Measurements from ENCODE around the gene CDKN2A.
A peak's percentile ranks its signal among the peaks of the same experiment; 100 is the strongest.
"Not testable (repeated sequence)": the region's sequence is repeated elsewhere in the genome, so short reads cannot be mapped to it uniquely, and the experiment has no call there.

Gene CDKN2A

DNA sequence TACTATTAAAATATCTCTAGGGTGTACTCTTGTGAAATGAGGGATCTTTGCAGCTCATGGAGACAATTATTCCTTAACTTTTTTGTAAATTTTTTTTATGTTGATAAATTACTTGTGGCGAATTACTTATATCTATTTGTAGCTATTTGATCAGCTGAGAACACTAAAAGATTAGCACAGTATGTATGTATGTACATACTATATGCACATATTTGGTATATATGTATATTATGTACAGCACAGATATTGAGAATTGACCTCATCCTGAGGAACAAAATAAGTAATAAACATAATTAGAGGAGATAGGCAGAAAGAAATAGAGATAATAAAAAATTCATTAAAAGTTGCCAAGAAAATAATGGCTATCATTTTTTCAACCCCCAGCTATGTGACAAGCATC is 11.8 kb downstream of the CDKN2A start:
- no peak for DNase-seq

DNA sequence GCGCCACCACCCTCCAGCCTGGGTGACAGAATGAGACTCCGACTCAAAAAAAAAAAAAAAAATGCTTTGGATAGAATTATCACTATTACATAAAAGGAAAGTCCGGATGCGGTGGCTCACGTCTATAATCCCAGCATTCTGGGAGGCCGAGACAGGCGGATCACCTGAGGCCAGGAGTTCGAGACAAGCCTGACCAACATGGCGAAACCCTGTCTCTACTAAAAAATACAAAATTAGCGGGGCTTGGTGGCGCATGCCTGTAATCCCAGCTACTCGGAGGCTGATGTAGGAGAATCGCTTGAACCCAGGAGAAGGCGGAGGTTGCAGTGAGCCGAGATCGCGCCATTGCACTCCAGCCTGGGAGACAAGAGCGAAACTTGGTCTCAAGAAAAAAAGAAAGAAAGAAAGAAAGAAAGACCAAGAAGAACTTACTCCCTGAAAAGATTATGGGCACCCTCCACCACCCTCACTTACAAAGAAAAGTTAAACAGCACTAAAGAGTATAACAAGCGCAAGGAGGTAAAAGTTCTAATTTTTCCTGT is 17.8 kb downstream of the CDKN2A start:
- no peak for DNase-seq

DNA sequence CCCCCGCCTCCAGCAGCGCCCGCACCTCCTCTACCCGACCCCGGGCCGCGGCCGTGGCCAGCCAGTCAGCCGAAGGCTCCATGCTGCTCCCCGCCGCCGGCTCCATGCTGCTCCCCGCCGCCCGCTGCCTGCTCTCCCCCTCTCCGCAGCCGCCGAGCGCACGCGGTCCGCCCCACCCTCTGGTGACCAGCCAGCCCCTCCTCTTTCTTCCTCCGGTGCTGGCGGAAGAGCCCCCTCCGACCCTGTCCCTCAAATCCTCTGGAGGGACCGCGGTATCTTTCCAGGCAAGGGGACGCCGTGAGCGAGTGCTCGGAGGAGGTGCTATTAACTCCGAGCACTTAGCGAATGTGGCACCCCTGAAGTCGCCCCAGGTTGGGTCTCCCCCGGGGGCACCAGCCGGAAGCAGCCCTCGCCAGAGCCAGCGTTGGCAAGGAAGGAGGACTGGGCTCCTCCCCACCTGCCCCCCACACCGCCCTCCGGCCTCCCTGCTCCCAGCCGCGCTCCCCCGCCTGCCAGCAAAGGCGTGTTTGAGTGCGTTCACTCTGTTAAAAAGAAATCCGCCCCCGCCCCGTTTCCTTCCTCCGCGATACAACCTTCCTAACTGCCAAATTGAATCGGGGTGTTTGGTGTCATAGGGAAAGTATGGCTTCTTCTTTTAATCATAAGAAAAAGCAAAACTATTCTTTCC is 19.3 kb downstream of the CDKN2A start:
- DNase-seq: peak; percentile 41

DNA sequence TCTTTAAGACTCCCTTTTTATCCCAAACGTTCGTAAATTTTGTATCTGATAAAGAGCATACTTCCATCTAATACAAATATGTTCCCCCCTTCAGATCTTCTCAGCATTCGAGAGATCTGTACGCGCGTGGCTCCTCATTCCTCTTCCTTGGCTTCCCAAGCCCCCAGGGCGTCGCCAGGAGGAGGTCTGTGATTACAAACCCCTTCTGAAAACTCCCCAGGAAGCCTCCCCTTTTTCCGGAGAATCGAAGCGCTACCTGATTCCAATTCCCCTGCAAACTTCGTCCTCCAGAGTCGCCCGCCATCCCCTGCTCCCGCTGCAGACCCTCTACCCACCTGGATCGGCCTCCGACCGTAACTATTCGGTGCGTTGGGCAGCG is 19.9 kb downstream of the CDKN2A start:
- no peak for DNase-seq

DNA sequence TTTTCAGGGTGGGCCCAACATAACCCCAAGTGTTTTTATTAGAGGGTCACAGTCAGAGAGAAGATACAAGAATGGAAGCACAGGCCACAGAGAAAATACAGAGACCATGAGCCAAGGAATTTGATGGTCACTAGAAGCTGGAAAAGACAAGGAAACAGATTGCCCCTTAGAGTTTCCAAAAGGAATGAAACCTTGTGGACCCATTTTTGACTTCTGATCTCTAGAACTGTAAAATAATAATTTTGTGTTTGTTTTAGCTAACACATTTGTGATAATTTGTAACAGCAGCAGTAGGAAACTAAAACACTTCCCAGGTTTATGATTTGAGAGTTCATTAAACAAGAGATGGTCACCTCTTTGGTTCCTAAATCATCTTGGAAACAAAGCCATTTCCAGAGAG is 21.8 kb downstream of the CDKN2A start:
- no peak for DNase-seq

DNA sequence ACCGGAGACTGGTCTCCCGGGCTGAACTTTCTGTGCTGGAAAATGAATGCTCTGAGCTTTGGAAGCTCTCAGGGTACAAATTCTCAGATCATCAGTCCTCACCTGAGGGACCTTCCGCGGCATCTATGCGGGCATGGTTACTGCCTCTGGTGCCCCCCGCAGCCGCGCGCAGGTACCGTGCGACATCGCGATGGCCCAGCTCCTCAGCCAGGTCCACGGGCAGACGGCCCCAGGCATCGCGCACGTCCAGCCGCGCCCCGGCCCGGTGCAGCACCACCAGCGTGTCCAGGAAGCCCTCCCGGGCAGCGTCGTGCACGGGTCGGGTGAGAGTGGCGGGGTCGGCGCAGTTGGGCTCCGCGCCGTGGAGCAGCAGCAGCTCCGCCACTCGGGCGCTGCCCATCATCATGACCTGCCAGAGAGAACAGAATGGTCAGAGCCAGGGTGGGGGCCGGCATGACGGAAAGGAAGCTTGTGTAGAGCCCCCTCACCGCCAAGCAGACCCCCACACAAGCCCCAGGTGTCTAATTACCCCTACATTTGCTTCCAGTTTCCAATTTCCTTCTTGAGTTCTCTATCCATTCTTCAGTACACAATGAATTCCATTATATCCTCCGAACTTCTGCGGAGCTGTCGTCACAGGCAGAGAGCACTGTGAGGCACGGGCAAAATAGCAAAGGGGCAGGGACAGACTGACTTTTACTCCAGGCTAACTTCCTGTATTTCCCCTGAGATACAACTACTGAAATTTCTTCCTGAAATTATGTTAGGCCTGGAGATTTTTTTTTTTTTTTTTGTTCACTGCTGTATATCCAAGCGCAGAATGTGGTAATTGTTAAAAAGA is 23.2 kb downstream of the CDKN2A start:
- DNase-seq: no peak

DNA sequence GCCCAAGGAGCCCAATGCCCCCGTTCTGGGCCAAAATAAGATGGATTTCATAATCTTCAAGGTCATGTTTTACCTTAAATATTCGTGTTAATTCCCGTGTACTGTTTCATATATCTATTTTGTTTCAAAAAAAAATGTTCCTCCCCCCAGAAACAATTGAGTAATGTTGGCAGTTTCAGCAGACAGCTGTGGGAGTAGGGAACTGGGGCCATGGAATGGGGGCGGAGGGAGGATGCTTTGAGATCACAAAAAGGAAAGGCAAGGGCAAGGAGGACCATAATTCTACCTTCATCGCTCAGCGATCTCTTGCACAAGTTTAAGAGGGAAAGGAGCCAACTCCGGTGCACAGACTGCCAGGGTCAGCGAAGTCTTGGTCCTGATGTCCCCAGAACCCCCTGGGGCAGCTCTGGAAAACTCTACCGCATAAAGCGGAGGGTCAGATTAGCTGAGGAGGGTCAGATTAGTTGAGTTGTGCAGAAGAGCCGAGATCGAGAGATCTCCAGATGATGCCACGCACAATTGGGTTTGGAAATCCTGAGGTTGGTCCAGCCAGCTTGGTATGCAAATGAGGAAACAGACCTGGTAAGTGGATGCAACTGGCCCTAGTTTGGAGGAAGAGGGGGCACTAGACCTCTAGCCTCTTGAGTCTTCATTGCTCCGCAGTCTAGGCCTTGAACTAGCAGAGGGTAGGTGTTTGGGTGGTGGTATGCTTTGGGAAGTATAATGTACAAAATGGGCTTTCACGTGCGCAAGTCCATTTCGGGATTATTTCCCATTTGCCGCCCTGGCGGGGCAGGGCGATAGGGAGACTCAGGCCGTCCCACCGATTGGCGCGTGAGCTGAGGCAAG is 24.0 kb downstream of the CDKN2A start:
- no peak for DNase-seq

DNA sequence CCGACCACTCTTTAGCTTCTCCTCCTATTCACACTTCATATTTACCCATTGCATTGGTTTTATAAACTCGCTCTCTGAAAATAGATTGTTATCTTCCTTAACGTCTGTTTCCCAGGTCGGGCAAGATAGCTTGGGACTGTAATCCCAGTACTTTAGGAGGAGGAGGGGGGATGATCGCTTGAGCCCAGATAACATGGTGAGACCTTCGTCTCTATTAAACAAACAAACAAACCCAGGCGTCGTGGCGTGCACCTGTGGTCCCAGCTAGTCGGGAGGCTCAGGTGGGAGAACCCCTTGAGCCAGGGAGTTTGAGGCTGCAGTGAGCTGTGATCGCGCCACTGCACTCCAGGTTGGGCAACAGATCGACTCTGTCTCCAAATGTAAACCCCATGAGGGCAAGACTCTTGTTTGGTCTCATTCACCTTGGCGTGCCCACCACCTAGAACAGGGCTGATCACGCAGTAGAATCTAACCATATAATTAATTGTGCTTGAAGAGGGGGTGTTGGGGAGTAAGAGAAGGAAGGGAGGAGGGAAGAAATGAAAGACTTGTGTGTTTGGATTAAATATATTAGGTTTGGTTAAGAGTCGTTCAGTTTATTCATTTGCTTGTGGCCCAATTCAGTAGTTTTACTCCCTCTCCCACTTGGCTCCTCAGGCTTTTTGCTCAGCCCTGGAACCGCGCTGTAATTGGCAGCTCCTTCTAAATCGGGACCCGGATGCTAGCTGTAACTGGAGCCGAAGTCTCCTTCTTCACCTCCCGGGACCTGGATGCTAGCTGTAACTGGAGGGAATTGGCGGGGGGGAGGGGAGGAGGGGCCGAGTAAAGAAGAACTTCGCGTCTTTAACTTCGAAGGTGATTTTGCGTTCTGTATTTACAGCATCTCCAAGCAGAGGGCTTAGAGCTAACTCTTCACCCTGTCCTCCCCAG is 24.9 kb downstream of the CDKN2A start:
- no peak for DNase-seq

DNA sequence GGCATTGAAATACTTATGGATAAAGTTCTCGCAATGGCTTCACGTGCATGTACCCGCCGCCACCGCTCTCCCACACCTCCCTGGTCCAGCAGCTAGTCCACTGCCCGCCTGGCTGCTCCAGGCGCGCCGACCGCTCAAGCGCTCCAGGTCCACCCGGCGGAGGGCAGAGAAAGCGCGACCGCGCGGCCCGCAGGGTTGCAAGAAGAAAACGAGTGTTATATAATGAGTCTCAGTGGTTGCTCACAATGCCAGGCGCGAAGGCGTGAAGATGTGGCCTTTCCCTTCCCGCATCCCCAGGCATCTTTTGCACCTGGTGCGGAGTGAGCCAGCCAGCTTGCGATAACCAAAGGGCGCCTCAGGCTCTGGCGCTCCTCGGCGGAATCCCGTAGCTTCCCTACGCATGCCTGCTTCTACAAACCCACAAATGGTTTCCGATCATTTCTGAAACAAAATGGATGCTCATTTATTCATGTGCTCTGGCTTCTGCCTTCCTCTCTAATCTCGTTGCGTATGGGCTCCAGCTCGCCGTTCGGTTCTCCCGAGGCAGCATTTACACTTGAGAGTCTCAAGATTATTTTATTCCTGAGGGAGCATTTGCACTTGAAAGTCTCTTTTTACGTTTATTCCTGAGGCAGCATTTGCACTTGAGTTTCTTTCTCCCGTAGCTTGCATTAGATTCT is 25.7 kb downstream of the CDKN2A start:
- no peak for DNase-seq

DNA sequence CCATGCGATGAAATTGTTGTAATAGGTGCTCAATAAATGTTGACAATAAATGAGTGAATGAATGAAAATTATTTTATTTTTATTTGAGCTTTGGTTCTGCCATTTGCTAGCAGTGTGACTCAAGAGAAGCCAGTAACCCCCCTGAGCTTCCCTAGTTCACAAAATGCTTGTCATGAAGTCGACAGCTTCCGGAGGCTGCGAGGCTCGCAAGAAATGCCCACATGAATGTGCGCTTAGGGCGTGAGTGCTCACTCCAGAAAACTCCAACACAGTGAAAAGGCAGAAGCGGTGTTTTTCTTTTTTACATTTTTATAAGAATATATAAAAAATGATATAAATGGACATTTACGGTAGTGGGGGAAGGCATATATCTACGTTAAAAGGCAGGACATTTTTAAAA is 26.5 kb downstream of the CDKN2A start:
- no peak for DNase-seq

DNA sequence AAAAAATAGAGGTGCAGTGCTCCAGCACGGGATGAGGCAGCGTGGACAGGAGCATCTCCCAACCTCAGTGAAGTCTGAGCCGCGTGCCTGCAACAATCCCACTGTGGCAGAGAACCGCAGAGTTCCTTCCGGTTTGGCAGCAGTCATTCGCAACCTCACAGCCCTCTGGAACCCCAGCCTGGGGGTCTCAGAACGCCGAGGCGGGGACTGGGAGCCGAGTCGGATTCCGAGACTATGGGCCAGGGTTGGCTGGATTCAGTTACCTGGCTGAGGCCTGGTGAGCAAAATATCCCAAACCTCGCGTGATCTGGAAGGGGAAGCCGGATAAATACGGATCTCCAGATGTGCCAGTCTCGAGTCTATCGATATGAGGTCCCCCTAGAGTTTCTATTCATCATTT is 27.0 kb downstream of the CDKN2A start:
- no peak for DNase-seq

DNA sequence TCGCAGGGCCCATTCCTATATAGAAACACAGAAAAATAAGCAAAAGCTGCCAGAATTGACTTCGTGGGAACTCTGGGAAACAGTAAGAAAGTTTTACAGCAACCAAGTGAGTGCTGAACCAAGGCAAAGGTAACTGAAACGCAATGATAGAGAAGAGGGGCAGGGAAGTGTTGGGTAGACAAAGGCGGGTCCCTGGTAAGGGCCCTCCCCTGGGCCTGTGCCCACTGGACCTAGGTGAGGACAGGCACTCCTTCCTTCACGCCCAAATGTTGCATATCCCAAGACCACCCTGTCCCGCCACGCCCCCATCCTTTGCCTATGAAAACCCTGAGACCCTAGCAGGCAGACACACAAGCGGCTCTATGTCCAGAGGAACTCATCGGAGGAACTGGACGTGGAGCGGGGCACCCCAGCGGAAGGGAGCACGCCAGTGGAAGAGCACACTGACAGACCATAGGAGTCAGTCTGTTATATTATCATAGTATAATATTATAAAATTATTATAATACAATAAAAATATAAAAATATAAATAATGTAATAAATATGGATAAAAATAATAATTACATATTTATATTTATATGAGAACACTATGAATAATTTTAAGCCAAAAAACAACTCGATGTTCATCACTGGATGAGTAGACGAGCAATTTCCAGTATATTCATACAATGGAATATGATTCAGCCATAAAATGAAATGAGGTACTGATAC is 27.9 kb downstream of the CDKN2A start:
- no peak for DNase-seq

DNA sequence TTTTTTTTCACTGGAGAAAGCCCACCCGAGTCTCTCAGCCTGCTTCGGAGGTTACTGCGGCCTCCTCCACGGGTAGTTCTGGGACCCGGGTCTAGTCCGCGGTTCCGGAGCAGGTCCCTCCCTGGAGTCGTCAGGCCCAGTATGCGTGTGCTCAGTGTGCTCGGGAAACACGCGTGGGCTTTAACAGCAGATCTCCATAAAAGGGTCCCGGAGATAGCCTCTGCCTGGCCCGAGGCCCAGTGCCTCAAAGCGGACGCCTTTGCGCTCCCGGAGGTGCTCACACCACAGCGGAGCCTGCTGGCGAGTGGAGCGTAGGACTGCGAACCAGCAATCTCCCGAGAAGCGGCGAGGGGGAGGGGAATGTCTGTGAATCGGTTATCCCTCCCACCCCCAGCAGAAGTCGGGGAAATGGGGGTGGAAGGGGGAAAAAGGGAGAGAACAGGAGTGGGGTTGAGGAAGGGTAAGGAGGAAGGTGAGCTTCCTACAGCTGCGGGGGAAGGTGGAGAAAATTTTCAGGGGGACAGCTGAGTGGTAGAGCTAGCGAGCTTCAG is 28.7 kb downstream of the CDKN2A start:
- DNase-seq: peak; percentile 18

DNA sequence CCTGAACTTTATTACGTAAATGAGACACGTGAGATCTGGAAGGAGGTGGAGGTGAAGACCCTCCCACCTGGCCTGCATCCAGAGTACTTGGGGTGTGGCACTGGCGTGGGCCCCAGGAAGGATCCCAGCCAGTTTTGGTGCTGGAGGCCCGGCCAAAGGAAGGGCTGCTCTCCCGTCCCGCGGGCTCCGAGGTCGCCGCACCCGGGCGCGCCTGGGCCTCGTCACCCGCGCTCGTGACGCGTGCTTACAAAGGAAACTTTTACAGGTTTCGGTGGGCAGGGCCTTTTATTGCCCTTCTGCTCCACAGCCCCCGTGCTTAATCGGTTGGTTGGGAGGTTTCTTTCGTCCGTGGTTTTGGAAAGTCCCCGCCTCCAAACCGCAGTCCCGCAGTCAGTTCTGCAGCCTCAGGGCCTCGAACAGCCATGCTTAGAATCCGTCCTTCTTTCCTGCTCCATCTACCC is 29.2 kb downstream of the CDKN2A start:
- DNase-seq: peak; percentile 61

DNA sequence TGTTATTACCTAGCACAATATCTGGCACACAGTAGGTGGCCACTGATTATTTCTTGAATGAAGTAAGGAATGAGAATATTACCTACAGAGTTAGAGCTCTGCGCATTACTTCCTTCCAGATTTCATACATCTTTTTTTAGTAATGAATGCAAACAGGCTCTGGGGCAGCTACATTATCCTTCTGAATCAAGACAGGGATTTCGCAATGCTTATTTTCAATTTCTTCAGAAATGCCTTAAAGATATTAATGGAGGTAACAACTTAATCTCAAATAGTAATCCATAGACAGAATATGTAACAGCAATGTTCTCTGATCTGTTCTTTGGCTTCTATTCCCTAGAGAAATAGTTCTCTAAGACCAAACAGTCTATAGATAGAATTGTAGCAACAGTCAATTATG is 32.6 kb downstream of the CDKN2A start:
- DNase-seq: no peak

DNA sequence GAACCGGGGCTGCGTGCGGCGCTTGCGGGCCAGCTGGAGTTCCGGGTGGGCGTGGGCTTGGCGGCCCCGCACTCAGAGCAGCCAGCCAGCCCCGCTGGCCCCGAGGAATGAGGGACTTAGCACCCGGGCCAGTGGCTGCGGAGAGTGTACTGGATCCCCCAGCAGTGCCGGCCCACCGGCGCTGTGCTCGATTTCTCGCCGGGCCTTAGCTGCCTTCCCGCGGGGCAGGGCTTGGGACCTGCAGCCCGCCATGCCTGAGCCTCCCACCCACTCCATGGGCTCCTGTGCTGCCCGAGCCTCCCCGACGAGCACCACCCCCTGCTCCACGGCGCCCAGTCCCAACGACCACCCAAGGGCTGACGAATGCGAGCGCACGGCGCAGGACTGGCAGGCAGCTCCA is 34.9 kb downstream of the CDKN2A start:
- DNase-seq: not testable (repeated sequence)

DNA sequence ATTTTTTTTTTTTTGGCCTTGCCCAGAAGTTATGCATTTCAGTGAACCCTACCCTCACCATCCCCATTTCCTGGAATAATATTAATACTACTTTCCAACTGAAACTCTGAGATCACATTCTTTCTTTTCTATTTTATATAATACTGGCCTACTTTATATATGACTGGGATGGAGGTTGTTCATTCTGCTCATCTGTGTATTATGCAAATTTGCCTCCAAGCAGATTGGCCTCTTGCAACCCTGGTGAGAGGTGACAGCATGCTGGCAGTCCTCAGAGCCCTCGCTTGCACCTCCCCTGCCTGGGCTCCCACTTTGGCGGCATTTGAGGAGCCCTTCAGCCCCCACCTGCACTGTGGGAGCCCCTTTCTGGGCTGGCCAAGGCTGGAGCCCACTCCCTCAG is 35.4 kb downstream of the CDKN2A start:
- no peak for DNase-seq

DNA sequence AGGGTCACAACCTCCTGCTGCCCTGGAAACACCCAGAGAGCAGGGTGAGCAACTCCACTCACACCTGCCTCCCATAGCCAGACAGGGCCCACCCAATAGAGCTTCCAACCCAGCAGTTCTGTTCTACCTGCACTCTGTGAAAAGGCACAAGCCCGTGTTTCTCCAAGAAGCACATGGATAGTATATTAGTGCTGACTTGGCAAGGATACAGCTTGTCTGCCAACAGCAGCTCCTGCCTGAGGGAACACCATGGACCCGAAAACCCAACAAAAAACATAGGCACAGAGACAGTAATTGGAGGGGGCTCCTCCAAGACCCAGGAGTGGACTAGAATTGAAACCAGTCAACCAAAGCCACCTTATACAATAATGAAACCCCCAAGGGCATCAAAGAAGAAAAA is 48.6 kb downstream of the CDKN2A start:
- no peak for DNase-seq

DNA sequence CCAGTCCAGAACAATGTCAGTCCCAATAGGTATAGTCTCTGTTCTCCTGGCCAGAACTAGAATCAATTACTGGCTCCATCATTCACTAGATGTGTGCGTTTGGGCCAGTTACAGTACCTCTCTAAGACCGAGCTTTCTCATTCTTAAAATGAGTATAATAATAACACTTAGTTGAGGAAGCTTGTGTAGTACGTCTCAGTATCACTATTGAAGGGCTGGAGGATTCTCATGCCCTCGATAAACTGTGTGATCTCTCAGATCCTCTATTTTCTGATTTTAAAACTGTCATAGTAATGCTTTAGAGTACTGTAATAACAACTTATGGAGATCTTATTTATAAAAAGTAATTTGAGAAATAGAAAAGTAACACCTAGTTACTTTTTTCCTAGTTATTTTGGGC is 50.7 kb downstream of the CDKN2A start:
- DNase-seq: no peak

DNA sequence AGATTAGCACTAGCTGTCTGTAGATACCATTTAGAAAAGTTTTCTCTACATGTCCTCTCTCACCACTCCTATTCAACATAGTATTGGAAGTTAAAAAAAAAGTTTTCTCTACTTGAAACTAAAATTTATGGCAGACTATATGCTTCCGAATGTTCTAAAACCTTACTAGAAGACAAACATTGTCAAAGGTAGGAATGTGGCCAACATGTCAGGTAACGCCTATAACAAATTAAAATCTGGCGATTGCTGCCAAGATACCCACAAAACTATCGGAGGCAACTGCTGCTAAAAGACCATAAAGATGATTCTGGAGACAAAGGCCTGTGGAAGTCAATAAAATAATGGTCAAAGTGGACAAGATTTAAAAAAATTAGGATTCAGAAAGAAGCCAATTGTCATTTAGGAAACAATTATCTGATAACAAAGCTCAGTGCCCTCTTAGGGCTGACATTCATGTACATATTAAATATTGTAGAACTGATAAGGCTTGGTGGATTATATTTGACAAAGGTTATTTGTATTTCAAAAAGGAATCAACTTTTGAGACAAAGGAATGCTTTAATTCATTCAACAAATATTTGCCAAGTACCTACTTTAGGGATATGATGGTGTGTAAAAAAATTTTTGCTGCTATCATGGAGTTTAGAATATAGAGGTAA is 52.7 kb downstream of the CDKN2A start:
- DNase-seq: no peak

All from stimulated activated naive CD4-positive, alpha-beta T cell treated with Interleukin-2 at 50 U/mL for 16 hours (primary cell).